ENCODE data around the gene HLA-F.

HLA-F gene

DNA sequence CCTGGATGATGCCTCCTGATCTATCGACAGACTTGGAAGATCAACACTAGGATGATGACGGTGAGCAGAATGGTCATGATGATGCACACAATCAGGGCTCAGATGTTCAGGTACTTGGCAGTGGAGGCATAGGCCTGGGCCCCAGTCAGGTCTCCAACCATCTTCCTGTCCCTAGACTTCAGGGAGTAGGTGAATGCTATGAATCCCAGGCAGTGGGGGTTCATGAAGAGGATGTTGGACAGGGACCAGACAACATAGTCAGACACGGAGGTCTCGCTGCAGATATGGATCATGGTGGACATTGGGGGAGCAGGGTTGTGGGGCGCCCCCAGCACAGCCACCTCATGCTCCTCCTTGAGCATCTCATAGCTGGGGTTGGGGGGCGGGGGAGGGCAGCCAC, 27.5 kb downstream of the HLA-F start:
- TF ChIP-seq POLR2AphosphoS5 (IDR thresholded peaks at IDR 0.05; ENCODE audit: low read depth, low read length) (no peak), TAF1 (IDR thresholded peaks at IDR 0.05; ENCODE audit: borderline replicate concordance, insufficient read depth, low read length) (no peak), FOXP2 (optimal IDR thresholded peaks at IDR 0.05; ENCODE audit: borderline replicate concordance, extremely low read depth, extremely low read length, insufficient read depth) (no peak)

DNA sequence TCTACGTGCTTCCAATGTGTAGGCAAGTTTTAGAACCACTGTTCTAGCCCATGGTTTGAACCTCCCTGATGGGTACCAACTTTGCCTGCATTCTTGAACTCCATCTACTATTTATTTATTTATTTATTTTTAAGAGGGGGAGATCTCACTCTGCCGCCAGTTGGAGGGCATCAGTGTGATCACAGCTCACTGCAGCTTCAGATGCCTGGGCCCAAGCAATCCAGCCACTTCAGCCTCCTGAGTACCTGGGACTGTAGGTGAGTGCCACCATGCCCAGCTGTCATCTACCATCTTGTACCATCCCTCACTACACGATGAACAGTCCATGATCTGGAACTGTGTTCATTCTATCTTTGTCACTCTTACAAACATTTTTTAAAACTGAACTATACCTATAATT, 28.2 kb downstream of the HLA-F start:
- no peak for TF ChIP-seq TAF1 (IDR thresholded peaks at IDR 0.05; ENCODE audit: borderline replicate concordance, insufficient read depth, low read length)

DNA sequence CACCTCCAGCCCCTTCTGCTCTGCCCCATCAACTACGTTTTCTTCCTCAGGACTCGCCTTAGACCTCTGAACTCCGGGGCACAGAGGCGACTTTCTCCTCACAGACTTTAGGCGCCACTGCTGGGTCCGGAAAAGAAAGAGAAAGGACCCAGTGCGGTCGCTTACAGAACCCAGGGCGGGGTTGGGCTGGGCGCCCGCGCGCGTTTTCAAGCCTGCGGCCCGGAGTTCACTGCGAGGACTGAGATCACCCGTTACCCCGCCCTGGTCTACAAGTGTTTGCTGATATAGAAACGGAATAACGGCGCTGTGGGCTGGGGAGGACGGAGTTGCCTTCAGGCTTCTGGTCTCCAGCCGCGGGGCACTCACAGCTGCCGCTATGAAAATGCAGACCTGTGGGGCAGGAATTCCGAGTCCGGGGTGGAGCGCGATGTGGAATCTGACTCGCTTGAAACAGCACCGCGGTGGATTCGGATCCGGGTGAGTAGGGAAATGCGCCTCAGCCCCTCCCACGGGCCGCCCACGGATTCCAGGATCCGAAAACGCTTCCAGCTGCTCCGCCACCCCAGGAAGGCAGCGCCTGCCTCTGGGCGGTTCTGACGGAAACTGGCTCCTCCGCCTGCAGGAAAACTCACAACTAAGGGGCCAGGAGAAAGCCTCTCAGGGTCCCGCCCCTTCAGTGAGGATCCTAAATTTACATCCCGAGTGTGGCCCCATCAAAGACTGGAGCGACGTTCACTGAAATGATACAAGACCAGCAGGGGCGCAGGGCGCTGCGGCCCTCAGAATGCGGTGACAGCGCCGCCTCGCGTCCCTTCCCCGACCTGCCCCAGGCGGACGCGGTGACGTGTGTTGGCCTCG, 29.4 kb downstream of the HLA-F start:
- TF ChIP-seq SIN3A (IDR thresholded peaks at IDR 0.05; ENCODE audit: borderline replicate concordance, insufficient read depth, low read length) (peak; percentile 56; the same call in 1 of the 2 replicates), POLR2AphosphoS5 (IDR thresholded peaks at IDR 0.05; ENCODE audit: low read depth, low read length) (peak; percentile 83), TAF1 (IDR thresholded peaks at IDR 0.05; ENCODE audit: borderline replicate concordance, insufficient read depth, low read length) (no peak), FOXP2 (optimal IDR thresholded peaks at IDR 0.05; ENCODE audit: borderline replicate concordance, extremely low read depth, extremely low read length, insufficient read depth) (peak; percentile 21)
- TF ChIP-seq, protein P1, sequence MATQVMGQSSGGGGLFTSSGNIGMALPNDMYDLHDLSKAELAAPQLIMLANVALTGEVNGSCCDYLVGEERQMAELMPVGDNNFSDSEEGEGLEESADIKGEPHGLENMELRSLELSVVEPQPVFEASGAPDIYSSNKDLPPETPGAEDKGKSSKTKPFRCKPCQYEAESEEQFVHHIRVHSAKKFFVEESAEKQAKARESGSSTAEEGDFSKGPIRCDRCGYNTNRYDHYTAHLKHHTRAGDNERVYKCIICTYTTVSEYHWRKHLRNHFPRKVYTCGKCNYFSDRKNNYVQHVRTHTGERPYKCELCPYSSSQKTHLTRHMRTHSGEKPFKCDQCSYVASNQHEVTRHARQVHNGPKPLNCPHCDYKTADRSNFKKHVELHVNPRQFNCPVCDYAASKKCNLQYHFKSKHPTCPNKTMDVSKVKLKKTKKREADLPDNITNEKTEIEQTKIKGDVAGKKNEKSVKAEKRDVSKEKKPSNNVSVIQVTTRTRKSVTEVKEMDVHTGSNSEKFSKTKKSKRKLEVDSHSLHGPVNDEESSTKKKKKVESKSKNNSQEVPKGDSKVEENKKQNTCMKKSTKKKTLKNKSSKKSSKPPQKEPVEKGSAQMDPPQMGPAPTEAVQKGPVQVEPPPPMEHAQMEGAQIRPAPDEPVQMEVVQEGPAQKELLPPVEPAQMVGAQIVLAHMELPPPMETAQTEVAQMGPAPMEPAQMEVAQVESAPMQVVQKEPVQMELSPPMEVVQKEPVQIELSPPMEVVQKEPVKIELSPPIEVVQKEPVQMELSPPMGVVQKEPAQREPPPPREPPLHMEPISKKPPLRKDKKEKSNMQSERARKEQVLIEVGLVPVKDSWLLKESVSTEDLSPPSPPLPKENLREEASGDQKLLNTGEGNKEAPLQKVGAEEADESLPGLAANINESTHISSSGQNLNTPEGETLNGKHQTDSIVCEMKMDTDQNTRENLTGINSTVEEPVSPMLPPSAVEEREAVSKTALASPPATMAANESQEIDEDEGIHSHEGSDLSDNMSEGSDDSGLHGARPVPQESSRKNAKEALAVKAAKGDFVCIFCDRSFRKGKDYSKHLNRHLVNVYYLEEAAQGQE (IDR thresholded peaks at IDR 0.05; ENCODE audit: insufficient read depth in 1 of 2, low read depth in 2 of 2, low read length in 2 of 2) = peak; percentile 12 to 47; a peak in 1 of 4 replicates

DNA sequence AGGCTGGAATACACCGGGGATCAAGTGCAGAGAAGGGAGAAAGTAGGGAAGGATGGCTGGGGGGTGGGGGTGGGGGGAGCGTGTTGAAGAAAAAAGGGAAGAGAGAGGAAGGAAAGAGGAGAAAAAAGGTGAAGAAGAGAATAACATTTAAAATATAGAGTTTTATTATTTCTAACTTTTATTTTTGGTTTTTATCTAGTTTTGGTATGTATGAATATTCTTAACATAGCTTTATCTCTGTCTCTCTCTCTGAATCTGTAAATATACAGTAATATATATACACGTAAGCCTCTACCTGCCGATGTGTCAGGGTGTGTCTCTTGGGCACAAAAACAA, 30.0 kb downstream of the HLA-F start:
- TF ChIP-seq POLR2AphosphoS5 (IDR thresholded peaks at IDR 0.05; ENCODE audit: low read depth, low read length) (no peak), TAF1 (IDR thresholded peaks at IDR 0.05; ENCODE audit: borderline replicate concordance, insufficient read depth, low read length) (no peak), FOXP2 (optimal IDR thresholded peaks at IDR 0.05; ENCODE audit: borderline replicate concordance, extremely low read depth, extremely low read length, insufficient read depth) (no peak), SIN3A (IDR thresholded peaks at IDR 0.05; ENCODE audit: borderline replicate concordance, insufficient read depth, low read length) (no peak)
- TF ChIP-seq, protein P1 (IDR thresholded peaks at IDR 0.05; ENCODE audit: insufficient read depth in 1 of 2, low read depth in 2 of 2, low read length in 2 of 2) = no peak

DNA sequence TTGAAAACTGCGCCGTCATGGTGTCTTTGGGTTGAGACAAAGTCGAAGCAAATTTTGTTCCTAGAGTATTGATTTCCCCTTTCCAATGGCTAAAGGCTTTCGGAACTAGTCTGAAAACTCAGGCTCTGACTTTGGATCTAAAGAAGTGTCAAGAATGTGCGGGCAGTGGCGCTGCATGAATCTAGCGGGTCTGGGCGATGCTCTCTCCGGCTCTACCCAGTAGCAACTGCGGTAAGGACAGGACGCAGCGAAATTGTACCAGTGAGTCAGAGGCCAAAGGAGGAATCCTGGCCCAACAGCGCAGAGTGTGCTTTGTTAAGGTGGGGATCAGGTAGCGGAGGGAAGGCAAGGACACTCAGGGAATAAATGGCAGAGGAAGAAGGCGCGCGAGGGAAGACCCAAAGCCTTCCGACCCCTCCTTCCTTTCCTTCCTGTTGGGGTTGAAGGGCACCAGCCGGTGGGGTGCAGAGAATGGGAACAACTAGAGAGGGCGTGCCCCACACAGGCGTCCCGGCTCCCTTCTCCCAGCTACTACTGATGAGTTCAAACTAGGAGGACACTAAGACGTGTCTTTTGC, 32.1 kb downstream of the HLA-F start:
- TF ChIP-seq, protein P1 (IDR thresholded peaks at IDR 0.05; ENCODE audit: insufficient read depth in 1 of 2, low read depth in 2 of 2, low read length in 2 of 2) = no peak
- TF ChIP-seq TAF1 (IDR thresholded peaks at IDR 0.05; ENCODE audit: borderline replicate concordance, insufficient read depth, low read length) (no peak), SIN3A (IDR thresholded peaks at IDR 0.05; ENCODE audit: borderline replicate concordance, insufficient read depth, low read length) (no peak), FOXP2 (optimal IDR thresholded peaks at IDR 0.05; ENCODE audit: borderline replicate concordance, extremely low read depth, extremely low read length, insufficient read depth) (no peak), POLR2AphosphoS5 (IDR thresholded peaks at IDR 0.05; ENCODE audit: low read depth, low read length) (no peak)

DNA sequence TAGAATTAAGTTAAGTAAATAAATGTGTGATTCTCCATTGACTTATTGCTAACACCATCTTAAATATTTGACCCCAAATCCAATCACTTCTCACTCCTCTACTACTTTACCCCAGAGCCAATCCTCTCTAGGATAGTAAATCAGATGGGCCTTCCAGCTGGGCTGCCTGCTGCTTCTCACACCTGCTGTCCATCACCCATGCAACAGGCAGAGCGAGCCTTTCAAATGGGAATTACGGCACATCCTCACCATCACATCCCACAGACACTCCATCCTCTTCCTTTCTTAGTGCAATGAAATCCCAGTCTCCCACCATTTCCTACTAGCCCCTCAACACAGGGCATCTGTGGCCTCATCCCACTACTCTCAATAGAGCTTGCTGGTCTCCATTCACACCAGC, 34.0 kb downstream of the HLA-F start:
- TF ChIP-seq, protein P1 (IDR thresholded peaks at IDR 0.05; ENCODE audit: insufficient read depth in 1 of 2, low read depth in 2 of 2, low read length in 2 of 2) = no peak
- TF ChIP-seq SIN3A (IDR thresholded peaks at IDR 0.05; ENCODE audit: borderline replicate concordance, insufficient read depth, low read length) = no peak
- TF ChIP-seq FOXP2 (optimal IDR thresholded peaks at IDR 0.05; ENCODE audit: borderline replicate concordance, extremely low read depth, extremely low read length, insufficient read depth) = no peak
- no peak for TF ChIP-seq TAF1 (IDR thresholded peaks at IDR 0.05; ENCODE audit: borderline replicate concordance, insufficient read depth, low read length)
- no peak for TF ChIP-seq POLR2AphosphoS5 (IDR thresholded peaks at IDR 0.05; ENCODE audit: low read depth, low read length)
